Liver (tissue), 3 donors: ENCODE results near the gene LY86.

Experiments
- ATF3 ChIP-seq: IDR thresholded peaks from 2 replicates; pipeline ENCODE4 v1.6.1; 2016; ENCODE audit warnings: antibody characterized with exemption
- CTCF ChIP-seq: fragments of 150-350 bp; IDR thresholded peaks from 2 replicates; pipeline ENCODE4 v1.5.1; 2017; ENCODE audit warnings: improper control_type of control experiment, low read depth, low read length; ENCODE audit not compliant: missing input control
- EGR1 ChIP-seq, 2 donors: IDR thresholded peaks; 2 replicates each; pipeline ENCODE4 v1.6.1; 2016 to 2018; ENCODE audit warnings: antibody characterized with exemption in 2 of 2, low read depth in 2 of 2
- FOXA1 ChIP-seq: IDR thresholded peaks from 2 replicates; pipeline ENCODE4 v1.6.1; 2016; ENCODE audit warnings: antibody characterized with exemption
- GABPA ChIP-seq, 2 donors: IDR thresholded peaks in 1 of 2; conservative IDR thresholded peaks in 1 of 2; 2 replicates each; pipeline ENCODE4 v1.6.1; 2016; ENCODE audit warnings: antibody characterized with exemption in 2 of 2, mild to moderate bottlenecking in 1 of 2, moderate library complexity in 1 of 2
- HNF4A ChIP-seq, 2 donors: conservative IDR thresholded peaks; 2 replicates each; pipeline ENCODE4 v1.6.1; 2016; ENCODE audit warnings: antibody characterized with exemption in 2 of 2, mild to moderate bottlenecking in 2 of 2
- JUND ChIP-seq, 2 donors: IDR thresholded peaks; 2 replicates each; pipeline ENCODE4 v1.6.1; 2016; ENCODE audit warnings: antibody characterized with exemption in 2 of 2
- MAX ChIP-seq: IDR thresholded peaks from 2 replicates; pipeline ENCODE4 v1.6.1; 2016; ENCODE audit warnings: antibody characterized with exemption
- RAD21 ChIP-seq, 2 donors: IDR thresholded peaks; 2 replicates each; pipeline ENCODE4 v1.6.1; 2016; ENCODE audit warnings: antibody characterized with exemption in 2 of 2, mild to moderate bottlenecking in 2 of 2
- REST ChIP-seq: IDR thresholded peaks from 2 replicates; pipeline ENCODE4 v1.6.1; 2016; ENCODE audit warnings: antibody characterized with exemption, mild to moderate bottlenecking
- SP1 ChIP-seq: IDR thresholded peaks from 2 replicates; pipeline ENCODE4 v1.6.1; 2018; ENCODE audit warnings: antibody characterized with exemption, mild to moderate bottlenecking
- TAF1 ChIP-seq: conservative IDR thresholded peaks from 2 replicates; pipeline ENCODE4 v1.6.1; 2016; ENCODE audit warnings: antibody characterized with exemption, mild to moderate bottlenecking
- YY1 ChIP-seq: IDR thresholded peaks from 2 replicates; pipeline ENCODE4 v1.6.1; 2016; ENCODE audit warnings: antibody characterized with exemption, mild to moderate bottlenecking
- ZBTB33 ChIP-seq: IDR thresholded peaks from 2 replicates; pipeline ENCODE4 v1.6.1; 2016; ENCODE audit warnings: antibody characterized with exemption
- donor health status: healthy.
- donor health status: healthy.

GRCh38 chr6:6700407-6701270, 112.1 kb downstream of the LY86 start:
- TF ChIP-seq CTCF (no peak), SP1 (no peak), TAF1 (no peak), ZBTB33 (no peak), MAX (no peak), JUND (IDR thresholded peaks at IDR 0.05) (no peak), RAD21 (IDR thresholded peaks at IDR 0.05) (no peak), YY1 (no peak), HNF4A (conservative IDR thresholded peaks at IDR 0.05) (no peak), ATF3 (no peak), GABPA (IDR thresholded peaks at IDR 0.05 in 1 of 2, conservative IDR thresholded peaks at IDR 0.05 in 1 of 2) (no peak), FOXA1 (no peak), EGR1 (IDR thresholded peaks at IDR 0.05; ENCODE audit: low read depth in 2 of 2) (no peak), REST (no peak)
